ENCODE data around the gene INAVA.
"Not testable (repeated sequence)": the region's sequence is repeated elsewhere in the genome, so short reads cannot be mapped to it uniquely, and the experiment has no call there.

- TF ChIP-seq EP300 (IDR thresholded peaks at IDR 0.05); E2F6 (IDR thresholded peaks at IDR 0.05; ENCODE audit: borderline replicate concordance, low read depth); CTCF (IDR thresholded peaks at IDR 0.05); ATOH8 (CRISPR knock-in tag; IDR thresholded peaks at IDR 0.05; ENCODE audit: low read depth); EHF (CRISPR knock-in tag; IDR thresholded peaks at IDR 0.05); KDM5A (IDR thresholded peaks at IDR 0.05); POLR2A (IDR thresholded peaks at IDR 0.05; ENCODE audit: low read length); PBX3 (IDR thresholded peaks at IDR 0.05); MYC (IDR thresholded peaks at IDR 0.05; ENCODE audit: borderline replicate concordance, low read length): not testable (repeated sequence)
Measured at GRCh38 chr1:200911936-200912335, 17.2 kb downstream of the INAVA start.
